Cardiac muscle cell (in vitro differentiated cells and primary cell): Measurements from ENCODE around the gene NPM1. TPM values are rescaled to one million over a fixed set of nuclear protein-coding genes. Genes with fewer than 3 reads are reported as not detected.

ENCODE experiments used
- DNase-seq, 2 donors: peaks; one replicate each; pipeline versions ENCODE4 v3.0.0 to v3.0.0-alpha.2; 2010 to 2017; ENCODE audit warnings: low read depth in 1 of 2, low spot score in 1 of 2
- H3K27ac ChIP-seq: fragments of 200-600 bp; sonication (generic); 2 replicates; pipeline ENCODE4 v1.5.1; 2016
- H3K27me3 ChIP-seq: fragments of 200-600 bp; sonication (generic); 2 replicates; pipeline ENCODE4 v1.6.0; 2016; ENCODE audit warnings: control low read depth
- H3K36me3 ChIP-seq: fragments of 200-600 bp; sonication (generic); 2 replicates; pipeline ENCODE4 v1.5.1; 2016; ENCODE audit warnings: control low read depth
- H3K4me1 ChIP-seq: fragments of 200-600 bp; sonication (generic); 2 replicates; pipeline ENCODE4 v1.8.1; 2017; ENCODE audit warnings: low read depth, mild to moderate bottlenecking, mixed run types
- H3K4me3 ChIP-seq: fragments of 200-600 bp; sonication (generic); 2 replicates; pipeline ENCODE4 v1.5.1; 2016; ENCODE audit warnings: mild to moderate bottlenecking
- H3K9me3 ChIP-seq: fragments of 200-600 bp; sonication (generic); 2 replicates; pipeline ENCODE4 v1.5.1; 2017; ENCODE audit warnings: low read depth, mild to moderate bottlenecking, control low read depth
- CTCF ChIP-seq: IDR thresholded peaks from 2 replicates; pipeline ENCODE4 v1.5.1; 2012; ENCODE audit warnings: low read depth, mild to moderate bottlenecking, low read length
- polyA plus RNA-seq: library from polyadenylated mRNA; unstranded; fragments of >200 nt; fragmentation: Nextera tagmentation; extraction: Ambion mirVana; gene quantifications from 2 replicates; pipeline ENCODE4 v1.2.1, GENCODE V29; 2016
- total RNA-seq: library from RNA; depleted of rRNA; stranded (reverse); fragments of >200 nt; gene quantifications from 2 replicates; pipeline ENCODE4 v1.2.3, GENCODE V29; 2016

NPM1 gene
- total and polyA plus RNA-seq, 2 experiments from 2014 or later = 389 to 1,115 TPM

- no peak overlapping the region for H3K27ac ChIP-seq
- no peak for DNase-seq
- TF ChIP-seq CTCF = no peak
These were observed 34.8 kb downstream of the NPM1 start for GRCh38 chr5:171422495-171422894.

DNA sequence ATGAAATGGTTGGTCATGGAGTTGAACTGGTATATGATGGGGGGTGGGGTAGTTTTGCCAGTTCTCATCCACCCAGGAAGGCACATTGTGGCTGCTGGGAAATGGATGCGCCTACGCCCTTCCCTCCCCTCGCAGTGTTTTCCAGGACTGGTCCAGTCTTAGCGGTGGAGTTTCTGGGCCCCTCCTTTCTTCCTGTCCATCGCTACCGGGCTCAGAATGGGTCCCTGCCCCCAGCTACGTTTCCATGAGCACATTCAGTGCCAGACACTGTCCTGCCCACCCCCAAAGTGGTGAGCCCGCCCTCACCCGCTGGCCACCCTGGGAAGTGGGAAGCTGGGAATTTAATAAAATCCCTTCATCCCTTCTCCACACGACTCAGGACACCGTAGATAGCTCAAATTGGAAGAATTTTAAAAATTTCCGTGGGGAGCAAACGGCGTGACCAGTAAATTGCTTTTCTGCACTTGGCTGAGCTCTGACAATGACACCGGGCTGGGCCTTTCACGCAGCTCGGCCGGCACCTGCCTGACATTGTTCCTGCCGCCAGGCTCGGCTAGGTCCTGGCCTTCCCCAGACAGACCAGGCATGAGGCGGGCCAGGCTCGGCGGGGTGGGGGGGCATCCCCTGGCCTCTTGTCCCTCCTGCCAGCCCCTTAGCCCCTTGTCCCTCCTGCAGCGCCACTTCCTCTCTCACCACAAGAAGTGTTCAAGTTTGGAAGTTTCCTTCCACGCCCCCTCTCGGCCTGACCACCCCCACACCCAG, 35.4 kb downstream of the NPM1 start:
- Histone ChIP-seq H3K4me1 (peaks cover 23% of the 10 kb centered on the region), H3K27me3 (peaks cover 6% of the 10 kb centered on the region)
- DNase-seq = no peak

More at GRCh38 chr5:171422495-171422894, 34.8 kb downstream of the NPM1 start:
- Histone ChIP-seq H3K4me3 (no peak overlapping the region), H3K9me3 (no peaks in the 10 kb centered on the region), H3K36me3 (peaks cover 6% of the 10 kb centered on the region), H3K4me1 (peaks cover 21% of the 10 kb centered on the region), H3K27me3 (peaks cover 6% of the 10 kb centered on the region)

GRCh38 chr5:171424726-171425125, 37.1 kb downstream of the NPM1 start:
- peak overlapping the region; percentile 30 for H3K27ac ChIP-seq
- no peak overlapping the region for H3K4me3 ChIP-seq

More for the DNA sequence above, 35.4 kb downstream of the NPM1 start:
- TF ChIP-seq CTCF = no peak
- H3K36me3 ChIP-seq = peaks cover 6% of the 10 kb centered on the region
- H3K9me3 ChIP-seq = no peaks in the 10 kb centered on the region
- no peak overlapping the region for H3K27ac ChIP-seq
- no peak overlapping the region for H3K4me3 ChIP-seq

GRCh38 chr5:171425596-171426244, 38.1 kb downstream of the NPM1 start:
- no peak for TF ChIP-seq CTCF
- Histone ChIP-seq H3K9me3 (no peaks in the 10 kb centered on the region), H3K4me3 (no peak overlapping the region), H3K4me1 (peaks cover 20% of the 10 kb centered on the region), H3K27me3 (no peaks in the 10 kb centered on the region), H3K36me3 (peaks cover 6% of the 10 kb centered on the region), H3K27ac (no peak overlapping the region)
- no peak for DNase-seq

More at GRCh38 chr5:171424726-171425125, 37.1 kb downstream of the NPM1 start:
- peaks cover 6% of the 10 kb centered on the region for H3K36me3 ChIP-seq
- H3K27me3 ChIP-seq = peaks cover 6% of the 10 kb centered on the region
- no peaks in the 10 kb centered on the region for H3K9me3 ChIP-seq
- peaks cover 20% of the 10 kb centered on the region for H3K4me1 ChIP-seq
- TF ChIP-seq CTCF = no peak
- no peak for DNase-seq

- Histone ChIP-seq H3K27ac (no peak overlapping the region), H3K27me3 (no peaks in the 10 kb centered on the region), H3K4me3 (no peak overlapping the region), H3K36me3 (peaks cover 6% of the 10 kb centered on the region), H3K9me3 (no peaks in the 10 kb centered on the region), H3K4me1 (peaks cover 20% of the 10 kb centered on the region)
- DNase-seq = no peak
- no peak for TF ChIP-seq CTCF
These were observed 38.6 kb downstream of the NPM1 start for GRCh38 chr5:171426266-171426665.
